GM18858 (cell line): ENCODE results near the gene PPARD.
"Not testable (repeated sequence)": the region's sequence is repeated elsewhere in the genome, so short reads cannot be mapped to it uniquely, and the experiment has no call there.

ENCODE experiments used
- ATAC-seq: cut with Tn5 transposase; IDR thresholded peaks from one replicate; pipeline ENCODE4 v1.9.1; 2021; ENCODE audit not compliant: unreplicated experiment

PPARD gene

GRCh38 chr6:35435074-35435837, 92.9 kb downstream of the PPARD start:
- ATAC-seq: no peak

GRCh38 chr6:35436071-35436857, 93.9 kb downstream of the PPARD start:
- no peak for ATAC-seq

DNA sequence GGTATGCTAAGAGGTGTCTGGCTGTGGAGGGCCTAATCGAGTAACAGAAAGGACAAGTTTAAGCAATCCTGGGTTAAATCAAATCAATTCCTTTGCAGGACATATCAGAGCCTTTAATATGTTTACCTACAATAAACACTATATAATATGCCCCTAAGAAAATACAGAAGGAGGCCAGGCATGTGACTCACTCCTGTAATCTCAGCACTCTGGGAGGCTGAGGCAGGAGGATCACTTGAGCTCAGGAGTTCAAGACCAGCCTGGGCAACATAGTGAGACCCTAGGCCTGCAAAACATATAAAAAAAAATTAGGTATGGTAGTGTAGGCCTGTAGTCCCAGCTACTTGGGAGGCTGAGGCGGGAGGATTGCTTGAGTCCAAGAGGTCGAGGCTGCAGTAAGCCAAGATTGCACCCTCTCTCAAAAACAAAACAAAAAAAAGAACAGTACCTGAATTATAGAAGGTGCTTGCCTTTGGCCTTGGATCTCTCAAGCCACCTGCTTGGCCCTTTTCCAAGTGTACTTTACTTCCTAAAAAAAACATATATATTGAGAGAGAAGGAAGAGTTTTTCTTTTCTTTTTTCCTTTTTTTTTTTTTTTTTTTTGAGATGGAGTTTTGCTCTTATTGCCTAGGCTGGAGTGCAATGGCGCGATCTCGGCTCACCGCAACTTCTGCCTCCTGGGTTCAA, 96.2 kb downstream of the PPARD start:
- ATAC-seq: not testable (repeated sequence)

GRCh38 chr6:35439308-35439707, 97.0 kb downstream of the PPARD start:
- ATAC-seq: no peak

GRCh38 chr6:35441205-35441604, 98.8 kb downstream of the PPARD start:
- no peak for ATAC-seq

DNA sequence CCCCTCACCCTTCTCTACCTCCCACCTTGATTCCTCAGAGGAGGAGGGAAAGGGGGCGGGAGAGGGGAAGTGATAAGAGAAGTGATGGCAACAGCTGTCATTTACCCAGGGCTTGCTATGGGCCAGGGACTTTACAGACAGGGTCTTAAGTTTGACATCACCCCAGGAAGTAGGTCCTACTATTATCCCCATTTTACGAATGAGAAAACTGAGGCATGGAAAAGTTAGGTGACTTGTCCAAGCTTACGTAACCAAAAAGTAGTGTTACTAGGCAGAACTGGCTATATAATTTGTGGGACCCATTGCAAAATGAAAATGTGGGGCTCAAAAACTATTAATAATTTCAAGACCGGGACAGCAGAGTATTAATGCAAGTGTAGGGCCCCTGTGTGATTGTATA, 99.3 kb downstream of the PPARD start:
- ATAC-seq: no peak

GRCh38 chr6:35442693-35443092, 100.3 kb downstream of the PPARD start:
- no peak for ATAC-seq

DNA sequence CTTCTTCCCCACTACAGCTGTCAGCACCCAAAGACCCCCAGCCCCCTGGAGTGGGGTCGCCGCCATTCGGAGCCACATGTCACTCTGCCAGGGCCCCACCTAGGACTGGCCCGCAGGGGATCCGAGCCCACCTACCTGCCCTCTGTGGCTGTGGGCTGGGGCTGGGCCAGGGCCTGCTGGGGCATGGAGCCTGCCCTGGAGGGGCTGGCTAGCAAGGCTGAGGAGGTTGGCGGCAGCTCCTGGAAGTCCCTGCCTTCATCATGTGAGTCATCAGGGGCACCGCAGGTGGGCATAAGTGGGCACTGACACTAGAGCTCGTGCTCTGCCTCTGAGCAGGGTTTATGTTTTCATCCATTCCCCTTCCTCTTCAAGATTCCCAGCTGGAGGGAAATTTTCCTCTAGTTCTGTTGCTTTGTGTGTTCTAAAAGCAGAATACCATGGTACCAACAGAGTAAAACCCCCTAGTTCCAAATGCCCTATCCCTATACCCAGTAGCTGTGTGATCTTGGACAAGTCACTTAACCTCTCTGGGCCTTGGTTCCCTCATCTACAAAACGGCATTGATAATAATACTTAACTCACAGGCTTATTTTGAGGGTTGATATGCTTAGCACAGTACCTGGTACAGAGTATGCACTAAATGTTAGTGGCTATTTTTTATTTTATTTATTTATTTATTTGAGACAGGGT, 101.1 kb downstream of the PPARD start:
- ATAC-seq: no peak

GRCh38 chr6:35445691-35446090, 103.3 kb downstream of the PPARD start:
- no peak for ATAC-seq

GRCh38 chr6:35448191-35448590, 105.8 kb downstream of the PPARD start:
- no peak for ATAC-seq

DNA sequence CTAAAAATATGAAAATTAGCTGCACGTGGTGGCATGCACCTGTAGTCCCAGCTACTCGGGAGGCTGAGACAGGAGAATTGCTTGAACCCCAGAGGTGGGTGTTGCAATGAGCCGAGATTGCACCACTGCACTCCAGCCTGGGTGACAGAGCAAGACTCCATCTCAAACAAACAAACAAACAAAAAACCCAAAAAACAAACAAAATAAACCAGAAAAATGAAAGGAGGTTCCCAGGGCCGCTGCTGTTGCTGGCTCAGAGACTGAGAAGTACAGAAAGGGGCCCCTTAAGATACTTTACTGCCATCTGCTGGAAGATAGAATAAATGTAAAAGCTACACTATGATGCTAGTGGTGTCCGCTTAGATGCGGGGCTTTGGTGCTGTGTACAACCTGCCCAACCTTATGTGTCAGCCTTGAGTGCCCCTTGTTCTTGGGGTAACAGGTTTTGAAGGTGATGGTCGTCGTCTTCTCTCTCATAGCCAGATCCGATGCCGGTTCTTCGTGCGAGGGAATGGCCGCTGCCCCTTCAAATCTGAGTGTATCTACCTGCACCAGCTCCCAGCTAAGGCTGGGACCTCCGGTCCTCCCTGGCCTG, 107.0 kb downstream of the PPARD start:
- no peak for ATAC-seq

DNA sequence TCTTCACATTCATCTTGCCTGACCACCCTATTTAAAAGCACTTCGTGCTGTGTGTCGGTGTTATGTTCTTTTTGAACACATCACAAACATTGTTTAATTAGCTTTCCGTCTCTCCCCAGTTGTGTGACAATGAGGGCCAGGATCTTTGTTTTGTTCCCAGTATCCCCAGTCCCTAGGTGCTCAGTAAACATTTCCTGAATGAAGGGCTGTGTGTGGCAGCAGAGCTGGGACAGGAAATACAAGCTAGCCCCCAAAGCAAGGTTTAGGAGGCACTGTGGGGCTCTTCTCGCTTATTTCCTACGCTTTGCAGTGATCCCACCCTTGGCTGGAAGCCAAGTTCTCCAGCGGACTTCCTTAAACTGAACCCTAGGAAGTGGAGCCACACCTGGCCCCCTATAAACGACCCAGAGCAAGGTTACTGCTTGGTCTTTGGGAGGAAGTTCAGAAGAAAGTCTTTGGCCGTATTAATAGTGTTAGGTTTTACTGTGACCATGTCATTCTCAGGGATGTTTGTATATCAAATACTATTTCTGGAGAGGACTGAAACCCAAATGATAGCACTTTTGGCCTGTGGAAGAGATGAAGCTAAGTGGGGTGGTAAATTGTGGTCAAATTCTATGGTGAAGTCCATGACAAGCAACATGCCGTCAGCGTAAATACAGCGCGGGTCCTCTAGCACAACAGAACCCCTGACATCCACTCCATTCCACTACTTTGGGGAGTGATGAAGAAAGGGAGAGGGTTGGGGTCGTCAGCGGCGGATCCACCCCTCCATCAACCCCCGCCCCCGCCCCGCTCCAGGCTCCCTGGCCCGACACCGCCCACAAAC, 109.2 kb downstream of the PPARD start:
- no peak for ATAC-seq

- ATAC-seq: peak; percentile 67
Measured at GRCh38 chr6:35452183-35453090, 110.1 kb downstream of the PPARD start, which contains the start of gene FANCE. Gene FANCE, plus strand, starts transcription at chr6:35452338. Its CDS starts 208 bp downstream, at chr6:35452546.

GRCh38 chr6:35453236-35453635, 110.9 kb downstream of the PPARD start:
- no peak for ATAC-seq

DNA sequence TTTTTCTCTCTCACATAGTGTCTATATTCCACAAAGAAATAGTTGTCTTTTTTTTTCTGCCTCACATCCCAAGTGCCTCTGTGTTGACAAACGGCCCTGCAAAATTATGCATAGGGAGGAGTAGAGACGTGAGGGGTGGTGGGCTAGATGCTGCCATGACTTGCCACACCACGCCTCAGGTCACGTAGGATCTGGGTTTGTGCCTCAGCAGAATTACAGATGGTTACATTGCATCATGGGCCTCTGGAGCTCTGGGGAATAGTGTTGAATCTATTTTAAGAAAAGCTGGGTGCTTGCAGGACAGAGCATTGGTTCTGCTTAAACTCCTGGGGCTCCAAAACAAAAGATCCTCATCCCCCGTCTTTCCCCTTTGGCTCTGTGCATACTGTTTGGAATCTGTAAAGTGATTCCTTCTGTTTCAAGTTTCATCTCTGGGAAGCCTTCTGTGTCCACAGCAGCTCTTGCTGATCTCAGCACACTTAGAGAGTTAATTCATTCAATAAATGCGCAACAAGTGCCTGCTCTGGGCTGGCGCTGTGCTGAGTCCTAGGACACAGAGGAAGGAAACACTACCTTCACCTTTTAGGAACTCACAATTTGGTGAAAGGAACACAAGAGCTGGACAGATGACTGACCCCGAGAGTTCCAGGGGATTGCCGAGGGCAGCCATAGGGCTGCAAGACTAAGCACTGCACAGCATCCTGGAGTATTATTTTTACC, 112.2 kb downstream of the PPARD start:
- ATAC-seq: no peak

- no peak for ATAC-seq
Measured at GRCh38 chr6:35457907-35458306, 115.5 kb downstream of the PPARD start.

DNA sequence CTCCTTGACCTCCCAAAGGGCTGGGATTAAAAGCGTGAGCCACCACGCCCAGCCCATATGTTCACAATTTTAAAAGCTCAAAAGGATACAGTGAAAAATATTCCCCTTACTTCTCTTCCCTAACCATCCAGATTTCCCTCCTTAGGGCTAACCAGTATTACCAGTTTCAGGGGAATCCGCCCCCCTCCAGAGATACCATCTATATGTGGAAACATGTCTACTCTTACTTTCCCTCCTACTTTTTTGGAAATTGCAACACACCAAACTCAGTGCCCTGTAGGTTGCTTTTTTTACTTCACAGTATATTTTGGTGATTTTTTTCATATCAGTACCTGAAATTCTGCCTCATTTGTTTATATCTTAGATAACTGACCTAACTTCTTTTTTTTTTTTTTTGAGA, 118.9 kb downstream of the PPARD start:
- no peak for ATAC-seq

DNA sequence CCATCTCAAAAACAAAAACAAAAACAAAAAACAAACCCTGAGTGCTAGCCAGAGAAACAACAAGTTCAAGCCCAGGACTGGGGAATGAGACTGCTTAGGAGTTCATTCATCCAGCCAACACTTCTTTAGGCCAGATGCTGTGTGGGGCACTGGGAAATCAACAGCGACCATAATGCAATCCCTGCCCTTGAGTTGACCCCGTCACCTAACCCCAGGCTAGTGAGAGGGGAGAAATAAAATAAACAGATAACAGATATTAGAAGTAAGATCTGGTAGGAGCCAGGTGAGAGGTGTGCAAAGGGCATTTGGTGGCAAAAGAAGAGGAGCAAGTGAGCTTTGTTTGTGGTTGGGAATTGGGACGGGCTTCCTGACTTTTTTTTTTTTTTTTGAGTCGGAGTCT, 120.9 kb downstream of the PPARD start:
- ATAC-seq: no peak
